Measurements from ENCODE around the gene NPS. TPM values are rescaled to one million over a fixed set of nuclear protein-coding genes. Genes with fewer than 3 reads are reported as not detected.

The NPS gene
- total RNA-seq, 1 donor: not detected

DNA sequence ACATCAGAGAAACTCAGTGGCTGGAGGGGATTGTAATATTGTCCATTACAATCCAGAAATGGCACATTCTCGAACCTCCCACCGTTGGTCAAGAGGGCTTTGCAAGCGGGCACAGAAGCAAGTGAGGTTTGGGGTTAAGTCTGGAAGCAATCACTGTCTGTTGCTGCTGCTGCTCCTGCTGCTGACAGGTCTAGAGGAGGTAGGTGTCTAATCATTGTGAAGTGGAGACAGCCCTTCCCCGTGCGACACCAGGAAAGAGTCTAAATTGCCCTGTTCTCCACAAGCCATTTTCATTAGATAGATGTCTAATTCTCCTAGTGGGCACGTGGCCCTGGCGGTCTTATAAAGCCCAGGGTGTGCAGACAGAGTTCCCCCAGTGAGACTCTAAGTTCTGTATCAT lies 43.5 kb downstream of the NPS start:
- DNase-seq (ENCODE audit: low read depth): no peak
- no peak overlapping the region for H3K4me3 ChIP-seq (ENCODE audit: low read depth, low read length)
- no peak for TF ChIP-seq CTCF (IDR thresholded peaks at IDR 0.05; ENCODE audit: insufficient read depth, low read depth, low read length)

GRCh38 chr10:127600479-127600878 lies 51.4 kb downstream of the NPS start:
- H3K4me3 ChIP-seq (ENCODE audit: low read depth, low read length): no peak overlapping the region
- no peak for TF ChIP-seq CTCF (IDR thresholded peaks at IDR 0.05; ENCODE audit: insufficient read depth, low read depth, low read length)
- no peak for DNase-seq (ENCODE audit: low read depth)

Other genes with a start within 250 kb of the NPS start
- not detected in 2 replicates for gene FOXI2, start 187.9 kb downstream of the NPS start, total RNA-seq